GM19043 (cell line): ENCODE measurements around the gene ZDHHC11B.
"Not testable (repeated sequence)": the region's sequence is repeated elsewhere in the genome, so short reads cannot be mapped to it uniquely, and the experiment has no call there.

Experiments used
- ATAC-seq: cut with Tn5 transposase; IDR thresholded peaks from one replicate; pipeline ENCODE4 v1.9.1; 2021; ENCODE audit warnings: low read depth; ENCODE audit not compliant: unreplicated experiment

Gene ZDHHC11B

GRCh38 chr5:688348-689010 lies 96.0 kb downstream of the ZDHHC11B start:
- ATAC-seq, result not testable (repeated sequence)

DNA sequence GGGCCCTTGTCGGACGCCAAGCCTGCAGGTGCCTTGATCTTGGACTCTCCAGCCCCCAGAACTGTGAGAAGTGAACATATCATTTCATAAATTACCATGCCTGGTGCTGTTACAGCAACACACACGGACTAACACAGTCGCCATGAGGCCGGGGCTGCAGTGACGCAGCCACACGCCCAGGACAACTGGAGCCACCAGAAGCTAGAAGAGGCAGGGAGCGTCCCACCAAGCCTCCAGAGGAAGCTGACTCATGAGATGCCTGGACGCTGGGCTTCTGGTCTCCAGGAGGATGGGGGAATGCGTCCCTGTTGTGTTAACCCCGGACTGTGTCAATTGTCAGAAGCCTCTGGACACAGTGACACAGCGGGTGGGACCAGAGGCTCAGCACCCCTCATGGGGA lies 97.6 kb downstream of the ZDHHC11B start:
- not testable (repeated sequence) for ATAC-seq

DNA sequence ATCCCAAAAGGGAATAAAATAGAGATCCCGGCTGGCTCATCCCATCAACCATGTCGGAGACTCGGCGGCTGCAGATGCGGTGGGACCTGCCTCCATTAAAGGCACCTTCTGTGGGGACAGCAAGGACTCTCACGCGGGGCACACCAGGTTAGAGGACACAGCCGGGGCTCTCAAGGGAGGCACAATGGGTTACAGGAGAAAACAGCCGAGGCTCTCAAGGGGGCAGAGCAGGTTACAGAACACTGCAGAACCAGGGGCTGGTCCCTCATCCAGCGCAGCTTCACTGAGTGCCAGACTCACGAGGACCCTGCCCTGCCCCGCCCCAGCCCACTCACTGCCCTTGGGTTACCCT lies 98.4 kb downstream of the ZDHHC11B start:
- ATAC-seq, result not testable (repeated sequence)

- no peak for ATAC-seq
Observed at GRCh38 chr5:685262-686171, 99.0 kb downstream of the ZDHHC11B start.

GRCh38 chr5:684751-685216 lies 99.7 kb downstream of the ZDHHC11B start:
- no peak for ATAC-seq

- ATAC-seq, result no peak
Observed at GRCh38 chr5:683551-684481, 100.7 kb downstream of the ZDHHC11B start.

- not testable (repeated sequence) for ATAC-seq
Observed at GRCh38 chr5:682651-683358, 101.7 kb downstream of the ZDHHC11B start.

- ATAC-seq, result not testable (repeated sequence)
Observed at GRCh38 chr5:682216-682615, 102.3 kb downstream of the ZDHHC11B start.

DNA sequence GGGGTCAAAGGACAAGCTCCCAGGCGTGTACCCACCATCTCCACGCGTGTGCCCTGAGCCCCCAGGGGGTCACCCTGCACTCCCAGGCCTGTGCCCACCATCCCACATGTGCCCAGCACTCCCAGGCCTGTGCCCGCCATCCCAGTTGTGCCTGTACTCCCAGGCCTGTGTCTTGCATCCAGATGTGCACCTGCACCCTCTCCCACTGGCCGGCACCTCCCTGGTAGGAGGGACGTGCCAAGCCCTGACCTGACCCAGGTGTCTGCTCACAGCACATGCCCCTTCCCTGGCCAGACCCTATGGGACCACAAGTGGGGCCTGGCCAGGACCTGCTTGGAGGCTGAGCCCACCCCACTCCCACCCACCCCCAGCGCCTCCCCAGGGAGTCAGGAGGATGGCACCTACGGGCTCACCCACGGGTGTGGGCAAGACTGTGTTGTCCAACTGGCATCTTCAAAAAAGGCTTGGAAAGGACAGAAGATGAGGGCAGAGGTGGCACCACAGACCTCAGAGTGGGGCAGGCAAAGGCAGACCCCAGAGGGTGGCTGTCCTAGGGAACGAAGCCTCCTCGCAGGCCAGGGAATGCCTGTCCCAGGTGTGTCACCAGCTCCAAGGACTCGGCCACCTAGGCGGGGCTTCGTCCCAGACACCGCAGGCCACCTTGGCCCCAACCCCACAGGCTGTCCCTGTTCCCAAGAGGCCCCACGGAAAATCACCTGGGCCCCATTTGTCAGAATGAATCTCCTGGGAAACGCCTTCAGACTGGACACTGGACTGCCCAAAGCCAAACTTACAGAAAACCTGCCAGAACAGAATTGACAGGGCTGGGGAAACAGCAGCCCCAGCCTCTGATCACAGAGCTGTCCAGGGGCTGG lies 103.0 kb downstream of the ZDHHC11B start:
- not testable (repeated sequence) for ATAC-seq

GRCh38 chr5:680836-681235 lies 103.7 kb downstream of the ZDHHC11B start:
- ATAC-seq, result not testable (repeated sequence)

- not testable (repeated sequence) for ATAC-seq
Observed at GRCh38 chr5:680118-680795, 104.3 kb downstream of the ZDHHC11B start.

DNA sequence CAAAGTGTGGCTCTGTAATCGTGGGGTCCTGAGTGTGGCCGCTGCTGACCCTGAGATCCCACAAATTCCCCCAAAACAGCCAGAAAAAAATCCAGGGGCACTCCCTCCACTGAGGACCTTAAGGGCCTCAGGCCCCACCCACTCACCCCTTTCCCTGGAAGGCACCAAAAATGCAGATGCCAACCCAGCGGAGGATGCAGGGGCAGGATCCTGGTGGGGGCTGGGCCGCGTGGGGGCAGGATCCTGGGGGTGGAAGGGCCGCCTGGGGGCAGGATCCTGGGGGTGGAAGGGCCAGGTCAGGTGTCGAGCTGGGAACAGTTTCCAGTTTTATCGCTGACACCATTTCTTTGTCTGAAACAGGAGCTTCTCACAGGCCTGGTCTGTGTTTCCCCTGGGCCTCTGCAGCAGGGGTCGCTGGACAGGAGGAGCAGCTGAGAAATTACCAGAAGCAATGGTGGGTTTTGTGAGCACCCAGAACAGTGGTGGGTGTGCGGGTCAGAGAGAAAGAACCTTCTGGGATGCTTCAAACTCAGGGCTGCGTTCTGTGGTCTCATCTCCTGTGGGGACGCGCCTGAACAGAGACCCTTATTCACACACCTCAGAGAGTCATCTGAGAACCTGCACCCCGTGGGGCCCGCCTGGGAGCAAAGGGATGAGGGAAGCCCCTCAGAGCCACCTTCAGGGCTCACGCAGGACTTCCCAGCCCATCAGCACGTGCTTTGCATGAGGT lies 105.2 kb downstream of the ZDHHC11B start:
- ATAC-seq, result not testable (repeated sequence)

DNA sequence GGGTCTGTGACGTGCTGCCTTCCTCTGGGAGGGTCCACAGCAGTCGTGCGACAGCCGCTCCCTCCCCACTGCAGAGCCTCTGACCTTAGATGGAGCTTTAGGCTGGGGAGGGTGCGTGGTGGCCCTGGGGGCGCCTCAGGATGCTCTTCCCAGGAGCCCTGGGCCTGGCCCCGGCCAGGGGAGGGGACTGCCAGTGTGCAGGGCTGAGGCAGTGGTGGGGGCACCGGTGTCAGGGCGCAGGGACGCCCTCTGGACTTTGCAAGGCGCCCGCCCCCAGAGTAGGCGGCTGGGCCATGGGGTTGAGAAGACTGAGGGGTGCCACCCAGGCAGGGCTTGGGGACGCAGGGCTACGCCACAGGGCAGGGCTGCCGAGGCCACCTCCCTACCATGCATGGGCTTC lies 106.0 kb downstream of the ZDHHC11B start:
- ATAC-seq, result not testable (repeated sequence)

- no peak for ATAC-seq
Observed at GRCh38 chr5:677131-678101, 107.1 kb downstream of the ZDHHC11B start.

DNA sequence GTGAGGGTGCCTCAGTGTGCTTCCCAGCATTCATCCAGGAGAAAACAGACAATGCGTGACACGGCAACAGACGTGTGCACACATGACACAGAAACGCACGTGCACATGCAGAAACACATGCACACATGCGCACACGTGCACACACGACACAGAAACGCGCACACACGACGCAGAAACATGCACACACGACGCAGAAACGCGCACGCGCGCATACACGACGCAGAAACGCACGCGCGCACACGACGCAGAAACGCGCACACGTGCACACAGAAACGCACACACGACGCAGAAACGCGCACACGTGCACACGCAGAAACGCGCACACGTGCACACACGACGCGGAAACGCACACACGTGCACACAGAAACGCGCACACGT lies 107.8 kb downstream of the ZDHHC11B start:
- ATAC-seq, result no peak

DNA sequence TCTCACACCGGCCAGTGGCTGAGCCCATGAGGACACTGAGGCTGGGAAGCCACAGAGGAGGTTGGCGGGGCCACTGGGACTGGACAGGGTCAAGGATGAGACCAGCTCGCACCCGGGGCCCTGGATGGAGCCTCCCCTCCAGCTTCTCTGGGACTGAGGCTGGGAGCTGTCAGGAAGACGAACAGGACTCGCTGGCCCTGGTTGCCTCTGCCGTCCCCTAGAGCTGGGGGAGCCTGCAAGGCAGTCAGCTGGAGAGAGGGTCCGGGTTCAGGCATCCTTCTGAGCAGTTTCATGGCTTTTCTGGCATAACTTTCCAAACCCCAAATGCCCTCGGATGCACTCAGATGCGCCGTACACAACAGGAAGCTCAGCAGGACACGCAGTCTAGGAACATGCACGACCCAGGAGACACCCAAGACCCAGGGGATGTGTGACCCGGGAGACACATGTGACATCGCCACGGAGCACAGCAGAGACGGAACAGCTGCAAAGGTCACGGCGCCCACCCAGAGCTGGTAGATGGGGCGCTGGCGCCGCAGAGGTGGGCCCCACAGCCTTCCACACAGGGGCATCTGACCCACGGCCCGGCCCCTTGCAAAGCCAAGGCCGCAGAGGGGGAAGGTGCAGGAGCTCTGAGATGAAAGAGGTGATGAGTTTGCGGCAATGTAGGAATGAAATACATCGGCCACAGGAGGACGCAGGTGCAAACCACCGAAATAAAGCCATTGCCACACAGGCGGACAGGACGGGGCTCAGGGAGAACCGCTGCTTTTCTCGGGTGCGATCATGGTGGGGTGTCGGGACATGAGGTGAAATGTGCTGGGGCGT lies 108.4 kb downstream of the ZDHHC11B start:
- ATAC-seq, result no peak
